Vagina (tissue), 2 donors: ENCODE data around the gene ANKRD29.

Source experiments
- CTCF ChIP-seq, 3 experiments: fragments of 450-650 bp in 2 of 3; fragments of 200-600 bp in 1 of 3; sonication (generic) in 1 of 3; IDR thresholded peaks; one replicate each; pipeline ENCODE4 v1.5.1; 2017 to 2019; ENCODE audit warnings: antibody characterized with exemption in 3 of 3, mild to moderate bottlenecking in 2 of 3, moderate library complexity in 2 of 3
- POLR2AphosphoS5 ChIP-seq, 2 donors: sonication (generic); formaldehyde crosslinking; IDR thresholded peaks; one replicate each; pipeline ENCODE4 v1.9.0; 2017; ENCODE audit warnings: antibody characterized with exemption in 2 of 2, mild to moderate bottlenecking in 2 of 2, low read depth in 1 of 2; ENCODE audit not compliant: insufficient read depth in 1 of 2

GRCh38 chr18:23710068-23710527, 47.4 kb upstream of the ANKRD29 start:
- TF ChIP-seq CTCF (IDR thresholded peaks at IDR 0.05) = no peak
- no peak for TF ChIP-seq POLR2AphosphoS5 (IDR thresholded peaks at IDR 0.05; ENCODE audit: insufficient read depth in 1 of 2, low read depth in 1 of 2)
